GM19324 (cell line): ENCODE measurements around the gene TUBGCP3.

Source experiments
- ATAC-seq: cut with Tn5 transposase; IDR thresholded peaks from one replicate; pipeline ENCODE4 v1.9.1; 2021; ENCODE audit warnings: mild to moderate bottlenecking, moderate library complexity; ENCODE audit not compliant: unreplicated experiment, low FRiP score

The TUBGCP3 gene

GRCh38 chr13:112457081-112457480, 130.9 kb downstream of the TUBGCP3 start:
- ATAC-seq: no peak

DNA sequence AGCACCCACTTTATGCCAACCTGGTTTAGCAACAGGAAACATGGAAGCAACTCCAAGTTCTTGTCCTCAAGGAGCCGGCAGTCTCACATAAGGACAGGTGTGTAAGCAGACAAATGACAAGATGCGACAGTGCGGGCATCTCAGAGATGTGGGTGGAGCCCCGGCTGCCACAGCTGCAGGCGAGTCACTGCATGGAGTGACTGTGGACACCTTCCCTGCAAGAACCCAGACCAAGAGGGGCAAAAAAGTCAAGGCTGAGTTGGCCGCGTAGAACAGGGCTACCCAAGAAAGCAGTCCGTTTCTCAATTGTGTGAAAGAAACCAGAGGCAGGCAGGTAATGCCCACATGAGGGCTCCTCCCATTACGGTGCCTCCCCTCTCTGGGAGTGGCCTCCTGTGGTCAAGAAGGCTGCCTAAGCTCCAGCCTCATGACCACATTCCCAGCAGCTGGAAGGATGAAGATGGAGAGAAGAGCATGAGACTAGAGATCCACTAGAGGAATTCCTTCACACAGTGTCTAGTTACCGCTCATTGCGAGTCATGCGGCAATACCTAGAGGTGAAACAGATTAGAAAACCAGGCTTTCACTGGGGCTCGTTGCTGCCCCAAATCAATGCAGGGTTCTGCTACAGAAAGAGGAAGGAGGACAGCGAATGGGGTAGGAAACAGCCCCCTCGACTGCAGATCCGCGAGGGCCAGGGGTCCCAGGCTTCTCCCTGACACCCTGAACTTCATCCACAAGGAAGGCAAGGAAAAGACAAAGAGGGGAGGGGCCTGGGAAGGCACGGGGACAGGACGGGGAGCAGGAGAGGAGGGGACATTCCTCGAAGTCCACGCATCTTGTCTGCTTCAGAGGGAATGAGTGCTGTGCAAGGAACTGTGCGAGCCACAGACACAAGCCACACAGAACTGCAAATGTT, 131.6 kb downstream of the TUBGCP3 start:
- no peak for ATAC-seq

DNA sequence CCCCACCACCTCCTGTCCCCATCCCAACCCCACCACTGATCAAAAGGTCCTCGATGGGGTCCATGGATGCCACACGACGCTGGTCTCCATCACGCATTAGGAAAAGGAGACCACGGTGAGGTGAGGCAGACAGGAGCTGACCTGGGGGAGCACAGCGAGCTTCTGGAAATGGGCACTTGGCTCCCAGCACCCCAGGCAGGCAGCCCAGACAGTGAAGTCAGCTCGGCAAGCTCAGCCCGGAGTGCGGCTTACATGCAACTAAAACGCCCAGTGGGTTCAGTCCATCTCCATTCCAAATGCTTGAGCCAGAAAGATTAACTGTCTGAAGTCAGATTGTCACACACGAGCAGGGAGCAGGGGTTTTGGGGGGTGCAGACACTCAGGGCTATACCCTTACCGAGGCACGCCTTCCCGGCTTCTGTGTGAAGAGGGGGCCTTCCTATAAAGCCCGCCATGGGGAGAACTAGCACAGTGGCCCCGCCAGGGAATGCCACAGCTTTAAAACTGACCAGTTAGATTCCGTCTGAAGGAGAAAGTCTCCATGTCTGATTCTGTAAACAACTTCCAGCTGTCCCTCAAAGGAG, 132.4 kb downstream of the TUBGCP3 start:
- ATAC-seq: no peak

- ATAC-seq: no peak
These were observed 133.2 kb downstream of the TUBGCP3 start for GRCh38 chr13:112454648-112455334.

GRCh38 chr13:112453874-112454647, 133.9 kb downstream of the TUBGCP3 start:
- no peak for ATAC-seq

GRCh38 chr13:112453207-112453829, 134.6 kb downstream of the TUBGCP3 start:
- ATAC-seq: no peak

- no peak for ATAC-seq
These were observed 135.4 kb downstream of the TUBGCP3 start for GRCh38 chr13:112452380-112453206.

DNA sequence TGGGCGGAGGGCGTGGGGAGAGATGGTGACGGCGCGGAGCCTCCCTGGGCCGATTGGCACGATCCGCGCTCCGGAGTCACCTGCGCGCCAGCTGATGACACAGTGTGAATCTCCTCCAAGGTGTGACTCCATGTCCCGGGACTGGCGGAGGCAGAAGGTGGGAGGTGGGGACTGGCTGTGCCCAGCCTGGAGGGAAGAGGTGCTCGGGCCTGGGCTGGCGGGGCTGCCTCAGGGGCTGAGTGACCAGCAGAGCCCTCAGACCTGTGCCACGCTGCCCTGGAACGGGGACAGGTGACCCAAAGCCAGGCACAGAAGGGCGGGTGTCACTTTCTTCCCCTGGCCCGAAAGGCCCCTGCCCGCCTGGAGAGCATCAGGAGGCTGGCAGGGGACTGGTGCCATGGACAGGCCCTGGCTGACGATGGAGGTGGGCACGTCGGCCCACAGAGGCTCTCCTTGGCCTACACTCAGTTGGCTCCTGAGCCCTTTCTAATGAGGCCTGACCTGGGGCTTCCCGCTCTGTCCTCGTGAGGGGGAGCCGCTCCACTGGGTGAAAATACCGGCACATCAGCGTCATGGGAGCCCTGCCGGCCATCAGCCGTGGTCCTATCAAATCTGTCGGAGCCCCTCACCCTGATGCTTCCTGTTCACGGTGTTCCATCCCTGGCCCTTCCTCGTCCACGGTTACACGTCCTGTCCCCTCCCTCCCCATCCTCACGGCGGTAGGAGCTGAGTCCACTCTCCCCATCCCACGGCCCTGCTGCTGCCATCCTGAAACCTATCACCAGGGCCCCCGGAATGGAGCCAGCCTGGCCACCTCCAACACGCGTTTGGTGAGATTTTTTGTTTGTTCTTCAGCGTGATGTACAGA, 136.2 kb downstream of the TUBGCP3 start:
- ATAC-seq: no peak

- no peak for ATAC-seq
These were observed 137.1 kb downstream of the TUBGCP3 start for GRCh38 chr13:112450904-112451240.

GRCh38 chr13:112450118-112450903, 137.6 kb downstream of the TUBGCP3 start:
- no peak for ATAC-seq

DNA sequence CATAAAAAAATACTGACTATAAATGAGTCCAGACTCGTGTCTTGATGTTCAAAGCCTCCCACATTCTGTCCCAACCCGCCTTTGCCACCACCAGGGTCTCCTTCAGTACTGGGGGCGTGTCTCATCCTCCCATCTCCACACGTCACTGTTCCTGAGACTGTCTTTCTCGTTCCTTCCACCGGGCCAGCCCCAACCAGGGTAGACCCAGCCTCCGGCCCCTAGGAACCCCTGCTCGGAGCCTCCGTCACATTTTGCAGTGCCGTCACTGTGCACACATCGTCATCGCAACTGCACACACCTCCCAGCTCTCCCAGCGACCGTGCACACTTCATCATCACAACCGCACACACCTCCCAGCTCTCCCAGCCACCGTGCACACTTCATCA, 138.4 kb downstream of the TUBGCP3 start:
- no peak for ATAC-seq

DNA sequence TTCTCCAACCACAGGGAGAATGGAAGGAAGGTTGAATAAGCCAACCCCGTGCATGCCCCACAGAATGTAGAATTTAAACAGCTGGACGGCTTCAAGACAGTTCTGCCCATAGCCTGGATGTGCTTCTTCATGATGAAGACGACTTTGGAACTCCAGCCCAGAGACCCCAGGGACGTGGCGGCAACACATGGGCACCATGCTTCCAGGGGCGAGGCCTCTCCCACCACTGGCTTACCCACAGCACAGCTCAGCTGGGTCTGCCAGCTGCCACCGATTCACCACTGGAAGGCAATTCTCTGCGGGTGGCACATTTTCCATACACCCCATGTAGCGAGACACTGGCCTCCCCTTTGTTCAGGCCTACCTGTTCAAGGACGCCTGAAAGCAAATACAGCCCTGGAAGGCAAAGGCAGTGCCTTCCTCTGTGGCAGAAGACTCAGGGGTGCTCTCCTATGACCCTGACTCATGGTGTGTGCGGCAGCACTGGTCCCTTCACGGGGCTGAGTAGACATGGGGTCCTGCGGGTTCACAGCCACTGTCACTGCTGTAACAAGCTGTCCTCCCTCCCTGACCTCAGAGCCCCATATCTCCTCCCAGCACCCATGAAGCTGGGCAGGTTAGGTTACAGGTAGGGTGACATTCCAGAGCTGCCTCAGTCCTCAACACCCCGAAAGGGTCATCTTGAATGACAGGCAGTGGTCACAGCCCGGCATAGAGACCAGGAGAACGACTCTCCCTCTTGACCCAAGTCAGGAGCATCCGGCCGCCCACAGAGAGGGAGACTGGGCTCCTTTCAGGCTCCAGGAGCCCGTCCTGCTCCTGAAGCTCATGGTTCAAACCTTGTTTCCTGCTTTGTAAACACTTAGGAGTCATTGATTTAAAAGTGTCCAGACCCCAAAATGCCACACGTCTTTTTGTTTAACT, 139.1 kb downstream of the TUBGCP3 start:
- no peak for ATAC-seq

- no peak for ATAC-seq
These were observed 140.0 kb downstream of the TUBGCP3 start for GRCh38 chr13:112447761-112448603.

DNA sequence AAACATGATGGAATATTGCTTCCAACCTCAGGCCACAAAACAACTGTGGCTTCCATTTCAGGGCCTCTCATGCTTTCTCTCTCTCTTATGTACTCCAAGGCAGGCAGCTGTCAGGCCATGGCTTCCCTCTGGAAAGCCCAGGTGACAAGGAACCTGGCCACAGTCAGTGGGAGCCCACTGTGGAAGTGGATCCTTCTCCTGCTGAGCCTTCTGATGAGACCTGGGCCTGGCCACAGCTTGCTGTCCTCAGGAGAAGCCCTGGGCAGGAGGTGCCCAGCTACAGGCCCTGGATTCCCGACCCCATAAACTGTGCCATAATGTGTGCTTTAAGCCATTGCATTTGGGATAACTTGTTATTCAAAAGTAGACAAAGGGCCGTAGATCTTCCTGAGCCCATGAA, 140.6 kb downstream of the TUBGCP3 start:
- no peak for ATAC-seq

- no peak for ATAC-seq
These were observed 141.1 kb downstream of the TUBGCP3 start for GRCh38 chr13:112446867-112447266.

GRCh38 chr13:112446347-112446861, 141.5 kb downstream of the TUBGCP3 start:
- no peak for ATAC-seq
